SHP77 treated with DMSO at 0.1 percent for 48 hours (cell line): Measurements from ENCODE around the gene CITED2.

Source experiments
- DNase-seq: peaks from one replicate; lab custom pipeline; 2025; lab: John Stamatoyannopoulos, UW

Gene CITED2

DNA sequence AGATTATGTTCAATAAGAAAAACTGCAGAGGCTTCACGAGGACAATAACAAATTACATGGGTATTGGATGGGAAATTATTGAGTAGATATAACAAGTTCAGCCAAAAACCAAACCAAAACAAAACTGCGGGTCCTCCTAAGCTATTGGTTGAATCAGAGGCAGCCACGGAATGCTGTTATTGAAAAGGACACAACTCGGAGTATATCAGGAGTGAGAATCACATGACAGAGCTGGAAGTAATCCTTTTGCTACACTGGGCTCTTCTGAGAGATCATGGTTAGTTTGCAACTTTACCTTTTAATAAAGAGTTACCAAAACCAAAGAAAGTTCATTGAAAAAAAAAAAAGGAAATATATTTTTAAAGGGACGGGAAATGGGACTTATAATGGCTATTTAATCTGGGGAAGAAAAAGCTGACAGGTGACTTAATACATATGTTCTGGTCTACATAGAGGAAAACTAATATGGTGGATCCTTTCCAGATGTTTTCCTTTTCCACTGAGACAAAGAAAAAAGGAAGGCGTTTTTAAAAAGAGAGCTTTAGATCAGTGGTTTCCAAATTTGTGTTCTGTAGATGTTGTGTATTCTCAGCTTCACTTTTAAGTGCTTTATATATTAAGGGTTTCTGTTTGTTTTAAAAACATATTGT is 6.9 kb upstream of the CITED2 start:
- no peak for DNase-seq

DNA sequence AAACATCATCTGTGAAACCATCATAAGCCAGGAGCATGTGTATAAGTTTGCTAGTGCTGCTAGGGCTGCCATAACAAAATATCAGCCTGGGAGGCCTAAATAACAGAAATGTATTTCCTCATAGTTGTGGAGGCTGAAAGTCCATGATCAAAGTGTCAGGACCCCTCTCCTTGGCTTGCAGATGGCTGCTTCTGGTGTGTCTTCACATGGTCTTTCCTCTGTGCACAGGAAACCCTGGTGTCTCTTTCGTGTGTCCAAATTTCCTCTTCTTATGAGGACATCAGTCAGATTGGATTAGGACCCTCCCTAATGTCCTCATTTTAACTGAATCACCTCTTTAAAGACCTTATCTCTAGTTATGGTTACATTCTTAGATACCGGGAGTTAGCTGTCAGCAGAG is 6.2 kb upstream of the CITED2 start:
- no peak for DNase-seq

DNA sequence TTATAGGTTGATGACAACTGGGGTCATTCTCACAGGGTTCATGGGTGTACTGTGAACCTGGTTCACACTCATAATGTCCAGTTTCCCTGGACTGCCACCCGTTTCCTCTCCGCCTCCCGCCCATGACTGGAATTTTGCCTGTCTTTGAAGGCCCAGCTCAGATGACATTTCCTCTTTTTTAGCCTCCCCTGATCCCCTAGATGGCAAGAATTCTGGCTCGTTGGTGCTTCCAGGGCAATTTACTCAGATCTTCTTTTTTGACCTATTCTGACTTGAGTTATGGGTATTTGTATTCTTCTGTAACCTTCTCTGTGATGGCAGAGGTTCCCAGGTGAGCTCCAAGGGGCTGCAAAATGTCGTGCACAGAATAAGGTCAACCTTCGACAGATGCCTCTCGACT is 5.7 kb upstream of the CITED2 start:
- no peak for DNase-seq

DNA sequence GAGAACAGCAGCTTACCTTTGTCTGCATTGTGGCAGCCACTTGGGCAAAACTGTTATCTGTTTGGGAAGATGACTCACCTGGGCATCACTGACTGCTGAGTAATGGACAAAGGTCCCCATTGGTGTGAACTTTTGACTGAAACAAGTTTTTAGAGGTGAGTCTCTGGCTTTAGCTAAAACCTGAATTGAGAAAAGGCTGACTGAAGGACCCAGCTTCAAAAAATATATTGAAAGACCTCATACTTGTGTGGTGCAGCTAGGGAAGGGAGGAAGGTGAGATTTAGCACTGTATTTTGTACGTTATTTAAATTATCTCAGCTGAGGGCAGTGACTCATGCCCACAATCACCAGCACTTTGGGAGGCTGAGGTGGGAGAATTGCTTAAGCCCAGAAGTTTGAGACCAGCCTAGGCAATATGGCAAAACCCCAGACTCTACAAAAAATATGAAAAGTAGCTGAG is 4.5 kb upstream of the CITED2 start:
- no peak for DNase-seq

DNA sequence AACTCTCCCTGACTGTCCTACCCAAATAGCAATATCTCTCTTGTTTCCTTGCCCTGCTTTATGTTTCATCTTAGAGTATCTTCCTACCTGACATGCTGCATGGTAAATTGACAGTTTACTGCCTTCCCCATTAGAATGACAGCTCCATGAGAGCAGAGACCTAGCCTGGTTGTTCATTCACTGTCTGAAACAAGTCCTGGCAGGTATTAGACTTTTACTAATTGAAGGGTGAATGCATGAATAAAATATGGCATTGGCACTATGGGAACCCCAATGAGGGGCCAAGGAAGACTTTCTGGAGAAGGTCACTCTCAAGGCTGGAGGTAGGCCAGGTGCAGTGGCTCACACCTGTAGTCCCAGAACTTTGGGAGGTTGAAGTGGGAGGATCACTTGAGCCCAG is 3.8 kb upstream of the CITED2 start:
- no peak for DNase-seq

DNA sequence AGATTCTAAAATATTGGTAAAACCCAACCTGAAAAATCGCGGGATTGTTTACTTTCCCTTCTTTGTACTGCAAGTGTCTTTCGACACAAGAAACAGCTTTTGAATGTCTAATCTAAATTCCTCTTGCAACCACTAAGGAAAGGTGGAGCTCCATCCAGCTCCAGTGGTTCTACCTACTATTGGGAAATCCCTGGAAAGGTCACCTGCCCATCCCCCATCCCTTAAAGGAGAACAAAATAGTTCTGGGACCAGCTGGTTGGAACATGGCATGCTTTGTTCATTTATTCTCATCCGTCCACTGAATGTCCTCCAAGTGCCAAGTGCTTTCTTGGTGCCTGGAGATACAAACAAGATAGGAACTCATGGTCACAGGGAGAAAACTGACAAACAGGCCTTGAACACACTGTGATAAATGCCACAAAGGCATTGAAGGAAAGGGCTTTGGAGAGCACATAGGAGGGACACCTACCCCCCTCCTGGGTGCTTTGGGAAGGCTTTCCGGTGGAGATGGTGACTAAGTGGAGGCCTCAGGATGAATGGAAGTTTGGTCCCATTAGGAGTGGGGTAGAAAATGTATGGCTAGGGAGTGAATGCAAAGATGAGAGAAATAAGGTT is 2.3 kb upstream of the CITED2 start:
- DNase-seq: no peak

DNA sequence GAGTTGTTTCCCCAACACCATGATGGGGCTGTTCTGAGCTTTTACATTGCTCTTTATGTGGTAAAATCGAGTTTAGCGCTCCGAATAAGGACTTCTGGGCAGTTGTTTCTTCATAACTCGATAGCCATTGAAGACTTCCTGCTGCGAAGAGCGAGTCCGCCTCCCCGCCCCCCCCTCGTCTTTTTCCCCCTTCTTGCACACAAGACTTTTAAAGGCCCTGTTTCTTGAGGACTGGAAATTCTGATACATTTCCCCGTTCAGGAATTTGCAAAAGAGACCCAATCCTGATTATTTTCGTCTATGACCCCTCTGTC is 1.5 kb upstream of the CITED2 start:
- no peak for DNase-seq

DNA sequence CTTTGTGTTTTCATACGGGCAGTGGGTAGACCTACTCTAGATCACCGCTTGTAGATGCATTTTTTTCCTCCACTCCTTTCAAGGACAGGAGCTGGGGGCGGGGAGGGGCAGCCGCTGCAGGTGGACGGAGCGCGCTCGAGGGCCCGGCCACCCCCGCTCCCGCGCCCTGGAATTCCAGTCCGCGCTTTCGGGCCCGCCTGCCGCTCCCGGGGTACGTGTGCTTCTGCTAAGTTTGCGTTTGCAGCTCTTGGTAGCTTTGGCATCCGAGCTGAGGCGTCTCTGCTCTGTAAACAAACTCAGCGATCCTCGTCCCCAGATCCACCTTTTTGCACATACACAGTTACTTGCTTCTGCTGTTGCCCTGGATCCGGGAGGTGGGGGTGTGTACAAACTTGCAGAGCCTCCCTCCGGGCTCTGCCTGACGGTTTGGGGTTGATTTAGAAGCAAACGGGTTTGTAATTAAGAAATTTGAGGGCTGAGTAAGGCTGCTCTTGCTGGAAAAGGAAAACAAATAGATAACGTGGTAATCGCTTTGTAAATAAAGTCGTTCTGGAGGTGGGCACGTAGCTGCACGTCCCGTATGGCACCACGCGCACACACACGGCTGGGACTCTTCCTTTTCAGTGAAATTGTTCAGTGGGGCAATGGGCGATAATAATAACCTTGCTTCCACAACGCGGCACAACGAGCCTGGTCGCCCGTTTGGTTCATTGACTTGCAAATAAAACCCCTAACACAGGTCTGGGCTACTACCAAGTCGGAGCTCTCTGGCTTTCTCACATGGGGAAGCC is 973 bp upstream of the CITED2 start:
- peak; percentile 94 for DNase-seq

DNA sequence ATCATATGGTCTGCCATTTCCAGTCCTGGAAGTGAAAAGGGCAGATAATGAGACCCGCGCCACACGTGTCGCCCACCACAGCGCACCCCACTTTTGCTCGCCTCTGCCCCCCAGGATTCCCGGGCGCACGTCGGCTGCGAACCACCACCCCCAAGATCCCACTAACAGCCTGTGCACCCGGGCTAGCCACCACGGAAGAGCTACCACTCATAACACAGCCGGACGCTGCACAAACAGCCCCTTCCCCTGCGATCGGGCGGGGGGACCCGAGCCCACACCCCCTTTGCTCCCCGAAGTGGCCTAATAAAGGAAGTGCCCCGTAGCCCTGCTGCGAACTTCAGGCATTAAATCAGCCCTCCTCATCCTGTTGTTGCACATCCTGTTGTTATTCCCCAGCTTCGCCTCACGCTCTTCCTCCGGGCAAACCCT is 506 bp downstream of the CITED2 start:
- DNase-seq: no peak

DNA sequence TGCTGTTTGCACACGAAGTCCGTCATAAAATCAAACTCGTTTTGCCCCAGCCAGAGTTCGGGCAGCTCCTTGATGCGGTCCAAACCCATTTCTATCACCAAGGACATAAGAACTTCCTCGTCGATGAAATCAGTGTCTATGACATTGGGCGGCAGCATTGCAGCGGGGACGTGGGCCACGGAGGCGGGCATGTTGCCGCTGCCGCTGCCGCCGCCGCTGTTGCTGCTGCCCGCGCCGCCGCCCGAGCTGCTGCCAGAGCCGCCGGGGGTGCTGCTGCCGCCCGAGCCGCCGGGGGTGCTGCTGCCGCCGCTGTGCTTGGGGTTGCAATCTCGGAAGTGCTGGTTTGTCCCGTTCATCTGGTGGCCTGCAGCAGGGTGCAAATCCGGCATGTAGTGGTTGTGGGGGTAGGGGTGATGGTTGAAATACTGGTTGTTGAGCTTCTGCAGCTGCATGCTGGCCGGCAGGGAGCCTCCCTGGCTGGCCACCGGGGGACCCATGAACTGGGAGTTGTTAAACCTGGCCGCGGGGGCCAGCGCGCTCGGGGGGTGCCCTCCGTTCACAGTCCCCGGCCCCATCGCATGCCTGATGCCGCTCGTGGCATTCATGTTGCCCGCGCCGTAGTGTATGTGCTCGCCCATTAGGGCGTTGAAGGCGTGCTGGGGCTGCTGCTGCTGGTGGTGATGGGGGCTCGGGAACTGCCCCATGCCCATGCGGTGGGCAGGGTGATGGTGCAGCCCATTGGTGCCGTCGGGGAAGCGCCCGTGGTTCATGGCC is 1.1 kb downstream of the CITED2 start:
- peak; percentile 44 for DNase-seq

DNA sequence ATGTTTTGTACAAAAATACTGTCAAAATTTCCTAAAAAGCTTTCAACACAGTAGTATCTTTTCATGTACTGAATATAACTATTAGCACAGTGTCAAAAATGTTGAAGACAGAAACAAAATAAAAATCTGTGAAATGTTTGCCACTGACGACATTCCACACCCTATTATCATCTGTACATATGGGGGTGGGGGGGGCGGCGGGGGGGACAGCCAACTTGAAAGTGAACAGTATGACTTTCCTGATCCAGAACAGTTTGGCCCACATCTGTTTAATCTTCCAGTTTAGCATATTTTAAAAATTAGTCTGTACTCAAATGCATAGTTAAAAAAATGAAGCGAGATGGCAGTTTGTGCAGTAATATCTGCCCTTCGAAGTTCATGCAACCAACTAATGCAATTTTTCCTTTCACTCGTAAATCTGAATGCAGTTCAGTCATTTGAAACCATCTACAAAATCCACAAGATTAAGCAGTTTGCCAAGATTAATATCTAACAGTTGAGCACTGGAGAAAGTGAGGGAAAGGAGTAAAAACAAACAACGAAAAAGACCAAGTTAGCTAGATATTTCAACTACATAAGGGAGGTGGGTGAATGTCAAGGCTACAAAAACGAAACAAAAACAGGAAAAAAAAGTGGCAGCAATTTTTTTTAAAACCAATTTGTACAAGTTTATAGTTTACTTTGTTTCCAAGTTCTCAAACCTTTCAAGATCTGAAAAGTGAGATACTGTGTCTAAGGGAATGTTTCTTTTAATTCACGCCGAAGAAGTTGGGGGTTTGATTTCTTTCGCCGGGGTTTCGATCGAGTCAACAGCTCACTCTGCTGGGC is 1.9 kb downstream of the CITED2 start:
- DNase-seq: no peak

DNA sequence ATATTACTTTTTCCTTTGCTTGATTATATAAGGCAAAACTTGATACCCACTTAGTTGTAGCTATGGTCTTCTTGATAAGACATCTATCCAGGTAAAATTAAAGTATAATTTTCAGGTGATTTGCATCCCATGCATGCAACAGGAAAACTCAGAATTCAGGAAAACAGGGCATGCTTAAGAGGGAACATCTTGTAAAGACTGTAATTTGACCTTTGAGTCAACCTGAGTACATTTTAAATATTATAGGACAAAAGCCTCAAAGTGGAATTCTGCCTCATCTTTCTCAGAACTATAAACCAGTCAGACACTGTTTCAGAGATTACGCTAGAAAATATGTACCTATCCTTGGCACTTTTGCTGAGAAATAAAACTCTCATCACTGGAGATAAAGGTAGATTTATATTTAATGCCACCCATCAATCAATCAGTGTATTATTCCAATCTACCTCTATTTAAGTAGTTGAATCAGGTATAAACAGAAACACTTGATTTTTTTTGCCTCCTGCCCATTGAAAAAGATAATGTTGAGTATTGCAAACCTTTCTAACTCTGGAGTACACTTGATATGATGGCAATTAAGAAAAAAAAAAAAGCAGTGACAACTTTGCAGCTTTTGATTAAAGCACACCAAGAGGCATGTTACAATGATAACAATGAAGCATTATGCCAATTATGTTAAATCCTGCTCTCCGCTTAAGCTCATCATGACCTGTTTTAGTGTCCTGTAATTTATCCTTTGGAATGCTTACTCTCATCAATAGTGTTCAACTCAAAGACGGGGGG is 2.8 kb downstream of the CITED2 start:
- no peak for DNase-seq

DNA sequence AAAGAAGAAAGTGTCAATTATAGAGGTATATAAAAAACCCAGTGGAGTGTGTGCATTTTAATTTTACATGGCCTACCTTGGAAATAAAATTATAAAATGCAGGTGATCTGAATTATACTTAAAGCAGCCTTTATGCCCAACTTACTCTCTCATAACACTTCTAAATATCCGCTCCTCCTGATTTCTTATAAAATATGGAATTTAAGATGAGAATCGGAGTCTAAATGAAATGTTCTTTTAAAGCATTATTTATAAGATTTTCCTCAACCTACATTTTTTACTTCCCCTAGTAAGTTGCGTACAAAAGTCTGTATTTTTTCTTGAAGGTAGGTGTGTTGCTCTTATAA is 3.5 kb downstream of the CITED2 start:
- no peak for DNase-seq

DNA sequence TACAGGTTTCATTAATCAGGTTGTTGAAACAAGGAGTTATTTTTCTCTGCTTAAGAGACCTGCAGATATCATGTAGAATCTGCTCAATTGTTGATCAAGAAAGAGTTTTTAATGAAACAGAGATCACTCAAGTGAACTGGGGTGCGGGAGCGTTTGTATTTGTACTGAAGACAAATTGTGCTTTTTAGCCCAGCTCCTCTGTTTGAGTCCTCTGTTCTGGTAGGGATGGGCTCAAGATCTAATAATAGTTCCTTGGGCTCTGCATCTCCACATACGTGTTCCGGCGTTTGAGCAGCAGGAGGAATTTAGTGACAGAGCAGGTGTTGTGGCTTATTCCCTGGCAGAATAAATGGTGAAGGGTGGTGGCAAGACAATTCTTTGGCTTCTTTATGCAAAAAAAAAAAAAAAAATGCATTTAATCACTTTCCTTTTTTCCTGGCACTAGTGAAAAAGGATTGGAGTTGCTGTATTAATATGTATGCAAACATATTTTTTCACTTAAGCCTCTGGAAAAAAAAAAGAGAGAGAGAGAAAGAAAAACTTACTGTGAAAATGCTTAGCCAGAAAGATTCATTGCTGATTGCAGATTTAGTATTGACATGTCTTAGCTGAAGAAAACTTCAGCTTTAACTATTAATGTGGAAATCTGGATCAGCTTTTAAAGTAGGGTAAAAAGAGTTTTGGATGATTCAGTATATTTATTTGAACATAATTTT is 4.0 kb downstream of the CITED2 start:
- DNase-seq: peak; percentile 24

DNA sequence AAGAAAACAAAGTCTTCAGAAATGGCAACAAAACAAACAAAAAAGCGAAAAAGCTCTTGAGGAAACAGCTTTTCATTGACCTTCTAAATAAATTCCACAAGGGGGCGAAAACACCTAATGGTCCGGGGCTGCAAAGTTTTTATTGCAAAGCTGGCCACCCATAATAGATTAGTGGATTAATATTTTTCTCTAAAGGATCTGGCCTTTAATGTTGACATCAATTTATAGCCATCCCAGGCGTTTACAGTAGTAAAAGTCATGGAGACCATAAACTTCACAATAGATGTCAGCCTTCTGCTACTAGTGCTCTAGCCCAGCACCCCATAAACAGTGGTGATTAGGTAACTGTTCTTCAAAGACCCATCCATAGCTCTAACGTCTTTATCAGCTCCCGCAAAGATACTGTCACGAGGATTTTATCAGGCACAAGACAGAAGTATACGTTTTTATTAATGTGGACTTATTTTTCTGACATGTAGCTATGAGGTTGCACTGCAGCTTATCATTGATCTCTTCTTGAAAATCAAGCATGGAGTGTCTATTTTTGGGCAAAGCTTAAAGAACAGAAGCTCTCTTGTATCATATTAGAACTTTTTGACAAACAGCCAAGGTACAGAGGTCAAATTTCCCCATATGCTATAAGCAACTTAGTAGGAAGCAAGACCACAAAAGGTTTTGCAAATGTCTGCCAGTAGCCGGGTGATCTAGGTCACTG is 4.7 kb downstream of the CITED2 start:
- peak; percentile 9 for DNase-seq

DNA sequence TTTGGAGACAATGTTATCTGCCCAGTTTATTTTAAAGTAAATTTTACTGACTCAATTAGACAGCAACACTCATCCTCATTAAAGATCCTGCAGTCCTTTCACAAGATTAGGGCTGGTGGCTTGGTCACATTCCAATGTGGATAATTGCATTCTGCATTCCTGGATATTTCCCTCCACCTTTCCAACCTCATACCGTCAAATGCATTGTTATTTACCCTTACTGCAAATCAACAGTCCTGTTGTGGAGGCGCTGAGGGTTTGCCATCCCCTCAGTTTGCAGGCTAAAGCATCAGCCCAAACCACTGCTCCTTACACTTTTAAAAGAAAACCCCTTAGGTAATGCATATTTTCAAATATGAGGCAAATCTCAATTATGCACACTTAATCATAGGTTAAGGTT is 5.4 kb downstream of the CITED2 start:
- DNase-seq: no peak

DNA sequence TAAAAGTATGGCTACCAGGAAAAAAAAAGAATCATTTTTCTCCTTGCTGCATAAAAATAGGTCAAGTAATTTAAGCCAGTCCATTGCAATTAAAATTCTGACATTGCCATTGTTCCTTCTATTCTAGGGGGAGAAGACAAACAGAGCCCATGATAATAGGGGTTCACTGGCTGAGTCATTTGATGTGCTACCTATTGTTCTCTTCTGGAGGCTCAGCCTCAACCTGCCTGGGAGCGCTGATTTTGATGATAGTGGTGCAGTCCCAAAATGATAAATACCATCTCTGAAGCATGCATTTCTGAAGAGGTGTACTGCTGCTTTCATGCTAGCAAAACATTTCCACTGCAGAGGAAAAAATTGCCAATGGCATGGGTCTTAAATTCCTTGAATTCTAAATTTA is 5.8 kb downstream of the CITED2 start:
- no peak for DNase-seq

DNA sequence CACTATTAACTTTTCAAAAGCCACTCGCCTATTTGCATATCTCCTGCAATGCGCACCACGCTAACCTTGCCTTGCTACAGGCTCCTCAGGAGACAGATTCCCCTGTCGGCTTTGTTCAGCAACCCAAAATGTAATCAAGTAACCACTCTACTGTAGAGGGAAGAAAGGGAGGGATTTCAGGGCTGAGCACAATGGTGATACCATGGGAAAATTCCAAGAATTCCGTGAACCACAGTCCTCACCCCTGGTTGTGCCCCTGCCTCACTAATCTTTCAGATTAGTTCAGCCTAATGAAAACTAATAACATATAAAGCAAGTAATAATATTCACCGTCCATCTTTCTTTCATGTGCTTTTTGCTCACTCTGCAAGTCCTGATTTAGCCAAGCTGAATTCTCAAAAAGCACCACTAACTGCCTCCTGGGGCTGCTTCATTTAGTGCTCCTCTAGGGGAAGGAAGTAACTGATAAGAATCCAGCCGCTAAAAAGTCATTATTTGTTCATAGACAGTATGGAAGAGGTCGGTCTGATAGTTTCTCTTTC is 6.6 kb downstream of the CITED2 start:
- no peak for DNase-seq

DNA sequence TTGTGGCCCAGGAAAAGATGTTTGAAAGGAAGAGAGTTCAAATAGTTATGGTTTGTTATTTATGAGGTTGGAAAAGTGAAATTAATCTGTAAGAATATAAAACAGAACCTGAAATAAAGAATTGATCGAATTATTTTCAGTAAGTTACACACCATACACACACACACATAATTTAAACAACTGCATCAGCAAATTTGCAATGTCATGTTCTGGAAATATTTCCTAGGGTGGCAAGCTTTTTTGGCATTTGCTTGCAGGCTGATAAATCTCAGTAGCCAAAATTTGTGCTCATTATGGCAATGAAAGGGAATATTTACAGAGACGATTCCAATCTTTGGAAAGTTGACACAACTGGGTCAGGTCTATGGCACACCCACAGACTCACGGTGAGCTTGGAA is 9.5 kb downstream of the CITED2 start:
- no peak for DNase-seq
